ENCODE measurements around the gene MMP23B. TPM values are rescaled to one million over a fixed set of nuclear protein-coding genes. Genes with fewer than 3 reads are reported as not detected.
A peak's percentile ranks its signal among the peaks of the same experiment; 100 is the strongest.
"Not testable (repeated sequence)": the region's sequence is repeated elsewhere in the genome, so short reads cannot be mapped to it uniquely, and the experiment has no call there.

MMP23B gene
- polyA plus RNA-seq, 4 donors, result 1.2 to 16.5 (median 3.6) TPM

- Histone ChIP-seq H3K4me3 (ENCODE audit: low read depth in 1 of 3, low read length in 3 of 3) (peak overlapping the region in 1 of 3 donors; percentile 44), H3K27ac (ENCODE audit: low read depth in 1 of 3, low read length in 2 of 3) (peak overlapping the region; percentile 28 to 70 (median 56)), H3K9me3 (ENCODE audit: control insufficient read depth in 2 of 2, insufficient read depth in 1 of 2, low read depth in 1 of 2, low read length in 1 of 2) (no peaks in the 10 kb centered on the region), H3K36me3 (ENCODE audit: control insufficient read depth in 3 of 3, insufficient read depth in 2 of 3, low read depth in 1 of 3, low read length in 3 of 3) (peaks cover 0 to 28% (median 0%) of the 10 kb centered on the region in 3 donors), H3K4me1 (ENCODE audit: control insufficient read depth in 3 of 3, insufficient read depth in 2 of 3, low read depth in 1 of 3, low read length in 2 of 3) (no peaks in the 10 kb centered on the region), H3K27me3 (ENCODE audit: control insufficient read depth in 3 of 3, insufficient read depth in 3 of 3, low read length in 3 of 3) (peaks cover 2 to 23% (median 4%) of the 10 kb centered on the region in 3 donors)
- WGBS, 3 donors, result 2 to 4% (median 3%) methylated on average over 53 to 81 of the region's 81 CpGs
- no peak for FAIRE-seq
- peak; percentile 80 to 88 for DNase-seq
These were observed 1.6 kb upstream of the MMP23B start for GRCh38 chr1:1630191-1630964.

GRCh38 chr1:1630965-1631781, 800 bp upstream of the MMP23B start:
- H3K27ac ChIP-seq (ENCODE audit: low read depth in 1 of 3, low read length in 2 of 3), result peak overlapping the region in 2 of 3 donors; percentile 70 to 76
- peak overlapping the region in 2 of 3 donors; percentile 27 to 44 for H3K4me3 ChIP-seq (ENCODE audit: low read depth in 1 of 3, low read length in 3 of 3)
- H3K4me1 ChIP-seq (ENCODE audit: control insufficient read depth in 3 of 3, insufficient read depth in 2 of 3, low read depth in 1 of 3, low read length in 2 of 3), result no peaks in the 10 kb centered on the region
- no peaks in the 10 kb centered on the region for H3K9me3 ChIP-seq (ENCODE audit: control insufficient read depth in 2 of 2, insufficient read depth in 1 of 2, low read depth in 1 of 2, low read length in 1 of 2)
- H3K36me3 ChIP-seq (ENCODE audit: control insufficient read depth in 3 of 3, insufficient read depth in 2 of 3, low read depth in 1 of 3, low read length in 3 of 3), result peaks cover 0 to 23% (median 0%) of the 10 kb centered on the region in 3 donors
- FAIRE-seq (no peak), DNase-seq (peak in 1 of 2 donors; percentile 53)
- peaks cover 2 to 23% (median 4%) of the 10 kb centered on the region in 3 donors for H3K27me3 ChIP-seq (ENCODE audit: control insufficient read depth in 3 of 3, insufficient read depth in 3 of 3, low read length in 3 of 3)
- 6 to 8% (median 6%) methylated on average over 40 to 79 of the region's 79 CpGs for WGBS, 3 donors

- H3K4me3 ChIP-seq (ENCODE audit: low read depth in 1 of 3, low read length in 3 of 3); DNase-seq; FAIRE-seq; H3K9me3 ChIP-seq (ENCODE audit: control insufficient read depth in 2 of 2, insufficient read depth in 1 of 2, low read depth in 1 of 2, low read length in 1 of 2); H3K27ac ChIP-seq (ENCODE audit: low read depth in 1 of 3, low read length in 2 of 3); H3K4me1 ChIP-seq (ENCODE audit: control insufficient read depth in 3 of 3, insufficient read depth in 2 of 3, low read depth in 1 of 3, low read length in 2 of 3): not testable (repeated sequence)
- no CpG with 5 or more reads among the region's 35 CpGs for WGBS, 3 donors
- H3K27me3 ChIP-seq (ENCODE audit: control insufficient read depth in 3 of 3, insufficient read depth in 3 of 3, low read length in 3 of 3), result peaks cover 2 to 23% (median 4%) of the 10 kb centered on the region in 3 donors
- peaks cover 0 to 21% (median 5%) of the 10 kb centered on the region in 3 donors for H3K36me3 ChIP-seq (ENCODE audit: control insufficient read depth in 3 of 3, insufficient read depth in 2 of 3, low read depth in 1 of 3, low read length in 3 of 3)
These were observed 1.4 kb downstream of the MMP23B start for GRCh38 chr1:1633409-1633808.

GRCh38 chr1:1634613-1635012, 2.6 kb downstream of the MMP23B start:
- Histone ChIP-seq H3K27me3 (ENCODE audit: control insufficient read depth in 3 of 3, insufficient read depth in 3 of 3, low read length in 3 of 3) (peaks cover 2 to 20% (median 4%) of the 10 kb centered on the region in 3 donors), H3K36me3 (ENCODE audit: control insufficient read depth in 3 of 3, insufficient read depth in 2 of 3, low read depth in 1 of 3, low read length in 3 of 3) (peaks cover 2 to 22% (median 5%) of the 10 kb centered on the region in 3 donors)
- not testable (repeated sequence) for FAIRE-seq; H3K27ac ChIP-seq (ENCODE audit: low read depth in 1 of 3, low read length in 2 of 3); H3K4me1 ChIP-seq (ENCODE audit: control insufficient read depth in 3 of 3, insufficient read depth in 2 of 3, low read depth in 1 of 3, low read length in 2 of 3); H3K9me3 ChIP-seq (ENCODE audit: control insufficient read depth in 2 of 2, insufficient read depth in 1 of 2, low read depth in 1 of 2, low read length in 1 of 2); H3K4me3 ChIP-seq (ENCODE audit: low read depth in 1 of 3, low read length in 3 of 3); DNase-seq
- WGBS, 3 donors, result 87 to 93% (median 90%) methylated on average over 9 of the region's 13 CpGs

- H3K4me1 ChIP-seq (ENCODE audit: control insufficient read depth in 3 of 3, insufficient read depth in 2 of 3, low read depth in 1 of 3, low read length in 2 of 3); H3K27me3 ChIP-seq (ENCODE audit: control insufficient read depth in 3 of 3, insufficient read depth in 3 of 3, low read length in 3 of 3); H3K9me3 ChIP-seq (ENCODE audit: control insufficient read depth in 2 of 2, insufficient read depth in 1 of 2, low read depth in 1 of 2, low read length in 1 of 2); FAIRE-seq; H3K4me3 ChIP-seq (ENCODE audit: low read depth in 1 of 3, low read length in 3 of 3); DNase-seq; H3K27ac ChIP-seq (ENCODE audit: low read depth in 1 of 3, low read length in 2 of 3): not testable (repeated sequence)
- peaks cover 2 to 27% (median 5%) of the 10 kb centered on the region in 3 donors for H3K36me3 ChIP-seq (ENCODE audit: control insufficient read depth in 3 of 3, insufficient read depth in 2 of 3, low read depth in 1 of 3, low read length in 3 of 3)
- WGBS, 3 donors, result 89 to 94% (median 91%) methylated on average over 31 to 37 of the region's 37 CpGs
These were observed 4.9 kb downstream of the MMP23B start for GRCh38 chr1:1636621-1637478.

GRCh38 chr1:1637479-1637875, 5.5 kb downstream of the MMP23B start:
- not testable (repeated sequence) for FAIRE-seq; H3K27me3 ChIP-seq (ENCODE audit: control insufficient read depth in 3 of 3, insufficient read depth in 3 of 3, low read length in 3 of 3); DNase-seq; H3K27ac ChIP-seq (ENCODE audit: low read depth in 1 of 3, low read length in 2 of 3); H3K9me3 ChIP-seq (ENCODE audit: control insufficient read depth in 2 of 2, insufficient read depth in 1 of 2, low read depth in 1 of 2, low read length in 1 of 2); H3K4me1 ChIP-seq (ENCODE audit: control insufficient read depth in 3 of 3, insufficient read depth in 2 of 3, low read depth in 1 of 3, low read length in 2 of 3); H3K4me3 ChIP-seq (ENCODE audit: low read depth in 1 of 3, low read length in 3 of 3)
- H3K36me3 ChIP-seq (ENCODE audit: control insufficient read depth in 3 of 3, insufficient read depth in 2 of 3, low read depth in 1 of 3, low read length in 3 of 3), result peaks cover 2 to 27% (median 5%) of the 10 kb centered on the region in 3 donors
- 90 to 92% (median 91%) methylated on average over 11 to 14 of the region's 14 CpGs for WGBS, 3 donors

- H3K27me3 ChIP-seq (ENCODE audit: control insufficient read depth in 3 of 3, insufficient read depth in 3 of 3, low read length in 3 of 3); H3K9me3 ChIP-seq (ENCODE audit: control insufficient read depth in 2 of 2, insufficient read depth in 1 of 2, low read depth in 1 of 2, low read length in 1 of 2); H3K4me1 ChIP-seq (ENCODE audit: control insufficient read depth in 3 of 3, insufficient read depth in 2 of 3, low read depth in 1 of 3, low read length in 2 of 3); FAIRE-seq; H3K4me3 ChIP-seq (ENCODE audit: low read depth in 1 of 3, low read length in 3 of 3); H3K27ac ChIP-seq (ENCODE audit: low read depth in 1 of 3, low read length in 2 of 3): not testable (repeated sequence)
- H3K36me3 ChIP-seq (ENCODE audit: control insufficient read depth in 3 of 3, insufficient read depth in 2 of 3, low read depth in 1 of 3, low read length in 3 of 3), result peaks cover 2 to 27% (median 5%) of the 10 kb centered on the region in 3 donors
- WGBS, 3 donors, result 78 to 93% (median 84%) methylated on average over 7 to 9 of the region's 13 CpGs
- peak in 1 of 2 donors; percentile 64 for DNase-seq
These were observed 6.6 kb downstream of the MMP23B start for GRCh38 chr1:1638528-1638927.
